GM12878 (cell line): ENCODE data around the gene DENND1C. TPM values are rescaled to one million over a fixed set of nuclear protein-coding genes. Genes with fewer than 3 reads are reported as not detected.
A peak's percentile ranks its signal among the peaks of the same experiment; 100 is the strongest.

Experiments used
- ATAC-seq: fragments of 200-7000 bp; cut with Tn5 transposase; 3 replicates; pipeline ENCODE4 v1.9.1; 2020; ENCODE audit warnings: mild to moderate bottlenecking, moderate library complexity
- BruUV-seq: library from RNA; stranded (reverse); fragments of 400-500 nt; replicated peaks from 2 replicates; lab custom pipeline; 2021; lab: Mats Ljungman, UMichigan
- CTCF ChIA-PET: fragments of 300-600 bp; sonication (Branson Sonifier 250); formaldehyde crosslinking; extraction: SDS; loops from one replicate; lab custom pipeline; 2021; ENCODE audit warnings: inconsistent platforms; lab: Yijun Ruan, JAX
- POLR2A ChIA-PET: fragments of 350-600 bp; formaldehyde crosslinking; extraction: SDS; loops from one replicate; lab custom pipeline; 2021; ENCODE audit warnings: inconsistent platforms; lab: Charles Lee
- RAD21 ChIA-PET: fragments of 300-600 bp; sonication (Branson Sonifier 250); formaldehyde crosslinking; loops from one replicate; lab custom pipeline; 2023; ENCODE audit warnings: antibody characterized with exemption; ENCODE audit not compliant: unreplicated experiment; lab: Charles Lee
- SMC1A ChIA-PET: fragments of 300-600 bp; sonication (Branson Sonifier 250); formaldehyde crosslinking; loops from one replicate; lab custom pipeline; 2023; ENCODE audit not compliant: unreplicated experiment, uncharacterized antibody; lab: Charles Lee
- DNase-seq: peaks from one replicate; pipeline ENCODE4 v3.0.0-alpha.2; 2011; ENCODE audit warnings: low read depth, low spot score
- FAIRE-seq: peaks from 3 replicates; lab custom pipeline; 2011; peaks lifted over from hg19 to GRCh38; lab: Jason Lieb, UNC
- H2AFZ ChIP-seq: 2 replicates; pipeline ENCODE4 v1.6.0; 2011; ENCODE audit warnings: low read depth, low read length, control low read depth; ENCODE audit not compliant: control insufficient read depth
- H3K27ac ChIP-seq: 2 replicates; pipeline ENCODE4 v1.5.1; 2011; ENCODE audit warnings: control low read depth; ENCODE audit not compliant: control insufficient read depth, insufficient read depth
- H3K27me3 ChIP-seq, 2 experiments: replicated peaks in 1 of 2; 2 replicates each; pipeline versions ENCODE4 v1.6.0 to v1.6.1; 2011; ENCODE audit warnings: low read length in 1 of 2; ENCODE audit not compliant: control insufficient read depth in 2 of 2, insufficient read depth in 2 of 2
- H3K36me3 ChIP-seq, 2 experiments: 2 replicates each; pipeline ENCODE4 v1.5.1; 2011; ENCODE audit warnings: low read length in 1 of 2; ENCODE audit not compliant: control insufficient read depth in 2 of 2, insufficient read depth in 2 of 2
- H3K4me1 ChIP-seq: 2 replicates; pipeline ENCODE4 v1.6.1; 2011; ENCODE audit warnings: mild to moderate bottlenecking, low read length, moderate library complexity, mixed read lengths; ENCODE audit not compliant: control insufficient read depth, insufficient read depth
- H3K4me2 ChIP-seq: 2 replicates; pipeline ENCODE4 v1.6.0; 2011; ENCODE audit warnings: control low read depth; ENCODE audit not compliant: control insufficient read depth, insufficient read depth
- H3K4me3 ChIP-seq: fragments of 200-600 bp; sonication (generic); 2 replicates; pipeline ENCODE4 v1.5.1; 2016
- H3K79me2 ChIP-seq: 2 replicates; pipeline ENCODE4 v1.6.0; 2011; ENCODE audit warnings: low read length; ENCODE audit not compliant: control insufficient read depth, insufficient read depth
- H3K9ac ChIP-seq: 2 replicates; pipeline ENCODE4 v1.8.0; 2011; ENCODE audit warnings: low read length, control low read depth, mixed read lengths; ENCODE audit not compliant: control insufficient read depth, insufficient read depth
- H3K9me3 ChIP-seq: replicated peaks from 3 replicates; pipeline ENCODE4 v1.5.1; 2011; ENCODE audit warnings: mild to moderate bottlenecking, low read length; ENCODE audit not compliant: control insufficient read depth, insufficient read depth
- H4K20me1 ChIP-seq: 2 replicates; pipeline ENCODE4 v1.6.0; 2011; ENCODE audit not compliant: control insufficient read depth, insufficient read depth
- HCFC1 ChIP-seq: fragments of 150-350 bp; IDR thresholded peaks from 2 replicates; pipeline ENCODE4 v1.6.1; 2014; ENCODE audit warnings: low read length
- MAX ChIP-seq: IDR thresholded peaks from 2 replicates; pipeline ENCODE4 v1.6.1; 2012; ENCODE audit warnings: low read depth, low read length, improper control_type of control experiment
- POLR2A ChIP-seq: IDR thresholded peaks from 2 replicates; pipeline ENCODE4 v1.6.1; 2011; ENCODE audit warnings: low read depth, mild to moderate bottlenecking, low read length
- SMAD1 ChIP-seq: fragments of 450-650 bp; IDR thresholded peaks from 2 replicates; pipeline ENCODE4 v1.6.1; 2018; ENCODE audit warnings: mild to moderate bottlenecking, low read depth; ENCODE audit not compliant: partially characterized antibody
- ZNF274 ChIP-seq: IDR thresholded peaks from one replicate; pipeline ENCODE4 v1.8.0; 2011; ENCODE audit not compliant: insufficient read length, insufficient read depth
- ZZZ3 ChIP-seq: IDR thresholded peaks from 2 replicates; pipeline ENCODE4 v1.6.1; 2011; ENCODE audit warnings: low read depth; ENCODE audit not compliant: control insufficient read depth, insufficient read length
- WGBS: methylation state at CpG from one replicate; pipeline ENCODE4 v1.1.6; 2016; ENCODE audit warnings: low lambda C conversion rate; ENCODE audit not compliant: insufficient replicate concordance, insufficient coverage; ENCODE audit errors: missing lambda C conversion rate; 5-methylcytosine and 5-hydroxymethylcytosine counted together
- in situ Hi-C: fragments of 300-500 bp; cut with MboI; formaldehyde crosslinking; loops from 9 replicates; pipeline ENCODE4 v1.14.3; 2018; ENCODE audit warnings: mixed read lengths
- intact Hi-C: fragments of 100-400 bp; cut with micrococcal nuclease; formaldehyde crosslinking; loops from one replicate; pipeline ENCODE4 v1.14.2; 2022; ENCODE audit not compliant: unreplicated experiment
- polyA plus RNA-seq, 11 experiments: library from polyadenylated mRNA; depleted of rRNA in 4 of 11; unstranded in 6 of 11; stranded (reverse) in 5 of 11; fragments of >200 nt; fragmentation: Nextera tagmentation in 4 of 11; fragmentation: Illumina TruSeq in 1 of 11; extraction: Ambion mirVana in 4 of 11; extraction: Trizol in 1 of 11; gene quantifications; 1 replicate in 1 of 11; 2 replicates in 10 of 11; pipeline versions ENCODE4 v1.2.1 to v1.2.3, GENCODE V29; 2011 to 2016; ENCODE audit warnings: inconsistent platforms in 2 of 11, missing spikeins in 2 of 11, low read depth in 1 of 11
- total RNA-seq, 4 experiments: library from RNA; depleted of rRNA in 3 of 4; stranded (reverse); fragments of >200 nt in 3 of 4; fragmentation: Illumina TruSeq in 1 of 4; extraction: Trizol in 1 of 4; gene quantifications; 2 replicates each; pipeline versions ENCODE4 v1.2.1 to v1.2.3, GENCODE V29; 2013 to 2021
- TF ChIP-seq, protein P1 (sequence below): fragments of 150-350 bp; IDR thresholded peaks from 2 replicates; pipeline ENCODE4 v1.6.1; 2014; ENCODE audit warnings: mild to moderate bottlenecking, low read depth, low read length

Gene DENND1C
- total and polyA plus RNA-seq, 10 of the 15 experiments (the other 5 are each of a cell fraction or from before 2014, with no cell fraction given): 2.4 to 54.3 (median 32.7) TPM

DNA sequence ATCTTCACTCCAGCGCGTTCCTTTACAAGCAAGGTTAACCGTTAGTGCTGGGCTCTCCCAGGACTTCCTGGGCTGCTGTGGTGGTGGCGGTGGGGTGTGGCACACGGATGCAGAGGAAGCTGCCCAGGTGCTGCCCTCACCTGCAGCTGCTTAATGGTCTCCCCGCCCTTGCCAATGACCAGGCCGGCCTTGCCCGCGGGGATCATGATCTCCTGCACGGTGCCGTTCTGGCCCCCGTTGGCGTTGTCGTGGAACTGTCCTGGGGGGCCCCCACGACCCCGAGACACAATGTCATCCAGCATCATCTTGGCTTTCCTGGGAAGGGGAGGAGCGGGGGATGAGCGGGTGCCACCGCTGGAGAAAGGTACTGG lies 63.0 kb downstream of the DENND1C start:
- no peak overlapping the region for H3K4me3 ChIP-seq
- H3K9ac ChIP-seq: no peak overlapping the region
- ATAC-seq (no peak), FAIRE-seq (no peak), DNase-seq (no peak)
- peaks cover 24% of the 10 kb centered on the region for H4K20me1 ChIP-seq
- intact Hi-C loops: no loop called here
- H3K9me3 ChIP-seq: no peaks in the 10 kb centered on the region
- ChIA-PET RAD21 (no interaction called here), SMC1A (no interaction called here), CTCF (interaction anchor here (0.7 kb wide), 1 partner anchor 485 kb away, joined by 3 read pairs; no protein-coding TSS in a partner anchor), POLR2A (no interaction called here)
- no peak overlapping the region for H3K4me2 ChIP-seq
- no TSS peak for BruUV-seq
- TF ChIP-seq ZNF274: no peak
- no peak for TF ChIP-seq MAX
- TF ChIP-seq ZZZ3: no peak
- TF ChIP-seq, protein P1, sequence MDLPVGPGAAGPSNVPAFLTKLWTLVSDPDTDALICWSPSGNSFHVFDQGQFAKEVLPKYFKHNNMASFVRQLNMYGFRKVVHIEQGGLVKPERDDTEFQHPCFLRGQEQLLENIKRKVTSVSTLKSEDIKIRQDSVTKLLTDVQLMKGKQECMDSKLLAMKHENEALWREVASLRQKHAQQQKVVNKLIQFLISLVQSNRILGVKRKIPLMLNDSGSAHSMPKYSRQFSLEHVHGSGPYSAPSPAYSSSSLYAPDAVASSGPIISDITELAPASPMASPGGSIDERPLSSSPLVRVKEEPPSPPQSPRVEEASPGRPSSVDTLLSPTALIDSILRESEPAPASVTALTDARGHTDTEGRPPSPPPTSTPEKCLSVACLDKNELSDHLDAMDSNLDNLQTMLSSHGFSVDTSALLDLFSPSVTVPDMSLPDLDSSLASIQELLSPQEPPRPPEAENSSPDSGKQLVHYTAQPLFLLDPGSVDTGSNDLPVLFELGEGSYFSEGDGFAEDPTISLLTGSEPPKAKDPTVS: no peak
- TF ChIP-seq POLR2A: 0 out of 2 replicates have a peak, but pooled peaks have one; percentile 19
- TF ChIP-seq SMAD1: no peak
- TF ChIP-seq HCFC1: no peak
- no peaks in the 10 kb centered on the region for H3K27me3 ChIP-seq
- peaks cover 39% of the 10 kb centered on the region for H3K79me2 ChIP-seq
- no peaks in the 10 kb centered on the region for H3K4me1 ChIP-seq
- H3K27ac ChIP-seq: no peak overlapping the region
- 96% methylated on average over 18 of the region's 19 CpGs for WGBS
- in situ Hi-C loops: no loop called here
- H2AFZ ChIP-seq: no peak overlapping the region
- peaks cover 27 to 63% of the 10 kb centered on the region in 2 experiments for H3K36me3 ChIP-seq
